ENCODE results near the gene CCT7.
"Not testable (repeated sequence)": the region's sequence is repeated elsewhere in the genome, so short reads cannot be mapped to it uniquely, and the experiment has no call there.

The CCT7 gene

DNA sequence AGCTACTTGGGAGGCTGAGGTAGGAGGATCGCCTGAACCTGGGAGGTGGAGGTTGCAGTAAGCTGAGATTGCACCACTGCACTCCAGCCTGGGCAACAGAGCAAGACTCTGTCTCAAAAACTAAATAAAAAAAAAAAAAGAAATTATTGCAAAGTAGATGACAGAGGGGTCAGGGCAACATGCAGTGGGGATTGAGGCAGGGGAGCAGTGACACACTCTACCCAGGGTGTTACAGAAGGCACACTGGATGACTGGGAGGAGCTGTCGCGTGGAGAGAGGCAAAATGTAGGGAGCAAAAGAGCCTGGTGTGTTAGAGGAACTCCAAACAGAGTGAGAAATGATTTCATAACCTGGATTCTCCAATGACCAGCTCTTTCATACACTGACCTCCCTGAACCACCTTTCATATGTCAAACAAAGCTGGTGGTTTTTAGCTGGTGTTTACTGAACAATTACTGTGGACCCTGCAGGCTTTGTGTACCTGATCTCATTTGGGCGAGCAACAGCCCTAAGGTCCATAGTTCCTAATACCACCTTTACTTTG lies 28.1 kb downstream of the CCT7 start:
- TF ChIP-seq, protein P1, sequence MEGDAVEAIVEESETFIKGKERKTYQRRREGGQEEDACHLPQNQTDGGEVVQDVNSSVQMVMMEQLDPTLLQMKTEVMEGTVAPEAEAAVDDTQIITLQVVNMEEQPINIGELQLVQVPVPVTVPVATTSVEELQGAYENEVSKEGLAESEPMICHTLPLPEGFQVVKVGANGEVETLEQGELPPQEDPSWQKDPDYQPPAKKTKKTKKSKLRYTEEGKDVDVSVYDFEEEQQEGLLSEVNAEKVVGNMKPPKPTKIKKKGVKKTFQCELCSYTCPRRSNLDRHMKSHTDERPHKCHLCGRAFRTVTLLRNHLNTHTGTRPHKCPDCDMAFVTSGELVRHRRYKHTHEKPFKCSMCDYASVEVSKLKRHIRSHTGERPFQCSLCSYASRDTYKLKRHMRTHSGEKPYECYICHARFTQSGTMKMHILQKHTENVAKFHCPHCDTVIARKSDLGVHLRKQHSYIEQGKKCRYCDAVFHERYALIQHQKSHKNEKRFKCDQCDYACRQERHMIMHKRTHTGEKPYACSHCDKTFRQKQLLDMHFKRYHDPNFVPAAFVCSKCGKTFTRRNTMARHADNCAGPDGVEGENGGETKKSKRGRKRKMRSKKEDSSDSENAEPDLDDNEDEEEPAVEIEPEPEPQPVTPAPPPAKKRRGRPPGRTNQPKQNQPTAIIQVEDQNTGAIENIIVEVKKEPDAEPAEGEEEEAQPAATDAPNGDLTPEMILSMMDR (IDR thresholded peaks at IDR 0.05; ENCODE audit: extremely low read depth, missing control alignments) = no peak
- DNase-seq (ENCODE audit: low spot score) = no peak

DNA sequence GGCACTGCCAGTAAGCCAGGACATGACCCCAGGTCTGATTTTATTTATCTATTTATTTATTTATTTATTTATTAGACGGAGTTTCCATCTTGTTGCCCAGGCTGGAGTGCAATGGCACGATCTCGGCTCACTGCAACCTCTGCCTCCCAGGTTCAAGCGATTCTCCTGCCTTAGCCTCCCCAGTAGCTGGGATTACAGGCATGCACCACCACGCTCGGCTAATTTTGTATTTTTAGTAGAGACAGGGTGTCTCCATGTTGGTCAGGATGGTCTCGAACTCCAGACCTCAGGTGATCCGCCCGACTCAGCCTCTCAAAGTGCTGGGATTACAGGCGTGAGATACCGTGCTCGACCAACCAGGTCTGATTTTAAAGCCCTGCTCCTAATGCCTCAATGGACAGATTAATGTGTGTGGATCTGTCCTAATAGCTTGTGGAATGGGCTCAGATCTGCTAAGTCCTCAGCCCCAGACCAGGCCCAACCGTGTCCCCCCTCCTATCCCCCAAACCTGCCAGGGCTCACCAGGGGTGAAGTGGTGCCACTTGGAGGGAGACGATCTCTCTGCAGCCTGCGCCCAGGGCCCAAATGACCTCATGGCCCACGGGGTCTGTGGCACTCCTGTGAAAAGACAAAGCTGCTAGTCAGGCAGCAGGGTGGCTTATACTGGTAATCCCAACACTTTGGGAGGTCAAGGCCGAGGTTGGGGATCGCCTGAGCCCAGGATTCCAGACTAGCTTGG lies 28.8 kb downstream of the CCT7 start:
- not testable (repeated sequence) for DNase-seq (ENCODE audit: low spot score)

GRCh38 chr2:73263540-73264331 lies 29.6 kb downstream of the CCT7 start:
- TF ChIP-seq, protein P1 (IDR thresholded peaks at IDR 0.05; ENCODE audit: extremely low read depth, missing control alignments) = no peak
- DNase-seq (ENCODE audit: low spot score) = no peak

DNA sequence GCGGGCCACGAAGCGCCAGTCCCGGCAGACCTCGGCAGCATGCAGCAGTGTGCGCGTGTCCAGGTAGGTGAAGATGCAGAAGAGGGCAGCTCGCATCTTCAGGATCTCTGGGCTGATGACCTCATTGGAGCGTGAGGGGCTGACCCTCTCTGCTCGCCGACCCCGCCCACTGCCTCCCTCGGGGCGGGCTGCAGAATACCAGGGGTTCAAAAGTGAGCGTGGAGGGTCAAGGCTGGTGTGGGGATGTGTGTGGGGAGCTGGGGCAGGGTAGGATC lies 30.2 kb downstream of the CCT7 start:
- no peak for DNase-seq (ENCODE audit: low spot score)
- TF ChIP-seq, protein P1 (IDR thresholded peaks at IDR 0.05; ENCODE audit: extremely low read depth, missing control alignments) = no peak

DNA sequence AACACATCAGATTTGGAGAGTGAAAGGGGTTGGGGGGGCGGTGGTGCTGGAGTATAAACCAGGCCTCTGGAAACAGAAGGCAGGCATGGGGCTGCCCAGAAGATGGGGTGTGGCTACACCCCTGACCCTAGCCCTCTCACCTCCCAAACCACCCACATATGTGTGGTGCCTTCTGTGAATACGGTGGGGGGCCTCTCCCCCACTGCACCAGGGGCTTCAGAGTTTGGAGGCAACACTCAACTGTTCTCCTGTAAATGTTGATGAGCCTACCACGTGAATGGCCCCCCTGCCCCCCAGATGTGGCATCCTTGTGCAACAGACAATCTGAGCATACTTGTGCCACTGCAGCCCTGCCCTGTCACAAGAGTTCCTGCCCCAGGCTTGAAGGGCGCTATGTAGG lies 30.7 kb downstream of the CCT7 start:
- no peak for DNase-seq (ENCODE audit: low spot score)
- TF ChIP-seq, protein P1 (IDR thresholded peaks at IDR 0.05; ENCODE audit: extremely low read depth, missing control alignments) = no peak

DNA sequence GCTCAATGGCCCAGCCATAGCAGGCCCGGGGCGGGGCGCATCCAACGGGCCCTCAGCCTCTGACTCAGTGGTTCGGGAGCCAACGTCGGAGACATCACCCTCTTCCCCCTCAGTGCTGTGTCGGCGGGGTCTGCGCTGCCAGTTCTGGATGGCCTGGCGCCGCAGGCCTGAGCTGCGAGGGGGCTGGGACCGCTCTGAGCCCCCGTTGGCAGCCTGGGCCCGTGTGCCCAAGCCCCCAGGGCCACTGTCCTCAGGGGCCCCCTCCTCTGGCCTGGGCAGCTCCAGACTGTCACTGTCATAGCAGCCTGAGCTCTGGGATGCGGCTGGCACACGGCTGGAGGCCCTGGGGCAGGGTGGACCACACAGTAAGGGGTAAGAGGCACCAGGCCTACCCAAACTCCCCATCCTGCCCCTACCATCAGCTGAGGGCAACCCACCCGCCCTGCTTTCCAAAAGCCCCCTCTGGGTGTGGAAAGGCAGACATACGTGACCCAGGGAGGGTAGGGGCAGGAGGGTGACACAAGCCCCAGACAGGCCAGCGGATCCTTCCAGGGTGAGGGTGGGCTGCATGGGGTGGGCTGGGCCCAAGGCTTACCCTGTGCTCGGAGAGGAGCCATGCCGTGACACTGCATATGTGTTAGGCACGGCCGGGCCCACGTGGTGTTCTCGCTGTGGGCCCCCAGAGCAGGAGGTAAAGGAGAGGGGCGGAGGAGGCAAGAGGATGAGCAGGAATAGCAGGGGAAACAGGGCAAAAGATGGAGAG lies 31.4 kb downstream of the CCT7 start:
- TF ChIP-seq, protein P1 (IDR thresholded peaks at IDR 0.05; ENCODE audit: extremely low read depth, missing control alignments) = no peak
- no peak for DNase-seq (ENCODE audit: low spot score)

DNA sequence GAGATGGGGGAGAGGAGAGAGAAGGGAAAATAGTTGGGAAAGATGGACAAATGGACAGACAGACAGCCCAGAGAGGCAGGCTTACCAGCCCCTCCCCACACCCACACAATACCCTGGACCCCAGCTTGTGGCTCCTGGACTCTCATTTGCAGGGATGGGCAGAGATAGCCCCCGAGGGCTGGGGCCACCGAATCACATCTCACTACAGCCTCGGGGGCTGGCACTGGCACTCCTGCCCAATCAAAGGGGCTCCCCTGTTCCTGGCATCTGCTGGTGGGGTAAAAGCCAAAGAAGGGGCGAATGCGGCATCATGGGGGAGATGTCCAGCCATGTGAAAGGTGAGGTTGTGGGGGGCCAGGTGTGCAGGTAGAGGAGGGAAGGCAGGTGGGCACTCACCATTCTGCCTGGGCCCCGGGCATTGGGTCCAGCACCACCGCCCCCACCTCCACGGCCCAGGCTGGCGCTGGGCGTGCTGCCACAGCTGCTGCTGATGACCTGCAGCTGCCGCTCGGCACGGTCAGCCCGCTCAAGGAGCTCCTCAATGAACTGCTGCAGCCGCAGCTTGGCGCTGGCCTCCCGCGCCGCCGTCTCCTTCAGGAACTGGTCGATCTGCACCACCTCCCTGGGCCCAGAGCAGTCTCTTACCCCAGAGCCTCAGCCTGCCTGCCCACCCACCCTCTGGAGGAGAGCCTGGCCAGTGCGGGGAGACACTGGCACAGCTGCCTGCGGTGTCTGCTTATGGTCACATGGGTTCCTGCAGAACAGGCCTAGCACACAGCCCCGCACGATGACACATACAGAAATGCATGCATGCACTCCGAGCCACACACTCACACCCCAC lies 32.2 kb downstream of the CCT7 start:
- DNase-seq (ENCODE audit: low spot score) = no peak
- TF ChIP-seq, protein P1 (IDR thresholded peaks at IDR 0.05; ENCODE audit: extremely low read depth, missing control alignments) = no peak

All from GM20000 (cell line).